ENCODE results near the gene C12orf43.

The C12orf43 gene

DNA sequence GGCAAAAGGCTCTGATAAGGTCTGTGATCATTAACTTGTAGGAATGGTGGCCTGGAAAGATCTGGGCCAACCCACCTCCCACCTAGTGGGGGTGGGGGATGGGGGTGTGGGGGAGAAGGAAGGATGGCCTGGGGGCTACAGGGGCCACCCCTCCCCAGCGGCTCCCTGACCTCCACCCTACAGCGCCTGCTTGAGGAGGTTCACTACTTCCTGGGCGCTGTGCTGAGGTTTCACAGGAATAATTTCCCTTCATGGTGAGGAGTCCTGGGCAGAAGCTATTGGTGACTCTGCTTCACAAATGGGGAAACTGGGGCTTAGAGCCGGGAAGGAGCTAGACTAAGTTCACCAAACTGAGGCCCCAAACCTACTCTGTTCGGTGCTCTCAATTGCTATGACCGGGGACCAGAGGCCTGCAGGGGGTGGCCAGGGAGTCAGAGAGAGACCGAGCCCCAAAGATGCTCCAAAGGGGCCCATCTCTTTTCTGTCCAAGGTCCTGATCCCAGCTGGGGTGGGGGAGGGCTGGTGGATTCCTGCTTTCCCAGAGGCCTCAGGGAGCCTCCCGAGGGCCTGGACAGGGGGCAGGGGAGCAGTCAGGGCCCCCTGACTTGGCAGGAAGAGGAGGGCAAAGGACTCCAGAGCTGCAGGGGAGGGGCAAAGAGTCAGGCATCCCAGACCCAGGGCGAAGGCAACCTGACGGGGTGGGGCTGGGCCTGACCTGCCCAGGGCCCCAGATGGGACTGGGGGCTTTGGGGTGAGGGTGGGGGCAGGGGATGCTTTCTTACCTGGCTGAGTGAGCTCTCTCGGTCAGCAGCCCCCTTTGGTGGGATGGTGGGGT lies 36.2 kb downstream of the C12orf43 start:
- DNase-seq (ENCODE audit: low read depth in 1 of 2, low spot score in 1 of 2) = no peak

GRCh38 chr12:120979220-120979861 lies 36.9 kb downstream of the C12orf43 start:
- Histone ChIP-seq H3K4me3 (replicated peaks; ENCODE audit: insufficient read depth, low read length) (no peak overlapping the region), H3K27me3 (ENCODE audit: insufficient read depth, poor library complexity, severe bottlenecking) (no peaks in the 10 kb centered on the region), H3K27ac (replicated peaks) (no peak overlapping the region)
- no peak for DNase-seq (ENCODE audit: low read depth in 1 of 2, low spot score in 1 of 2)
- no peak for TF ChIP-seq SPI1 (IDR thresholded peaks at IDR 0.05; ENCODE audit: borderline replicate concordance, low read depth)
- TF ChIP-seq, protein P1, sequence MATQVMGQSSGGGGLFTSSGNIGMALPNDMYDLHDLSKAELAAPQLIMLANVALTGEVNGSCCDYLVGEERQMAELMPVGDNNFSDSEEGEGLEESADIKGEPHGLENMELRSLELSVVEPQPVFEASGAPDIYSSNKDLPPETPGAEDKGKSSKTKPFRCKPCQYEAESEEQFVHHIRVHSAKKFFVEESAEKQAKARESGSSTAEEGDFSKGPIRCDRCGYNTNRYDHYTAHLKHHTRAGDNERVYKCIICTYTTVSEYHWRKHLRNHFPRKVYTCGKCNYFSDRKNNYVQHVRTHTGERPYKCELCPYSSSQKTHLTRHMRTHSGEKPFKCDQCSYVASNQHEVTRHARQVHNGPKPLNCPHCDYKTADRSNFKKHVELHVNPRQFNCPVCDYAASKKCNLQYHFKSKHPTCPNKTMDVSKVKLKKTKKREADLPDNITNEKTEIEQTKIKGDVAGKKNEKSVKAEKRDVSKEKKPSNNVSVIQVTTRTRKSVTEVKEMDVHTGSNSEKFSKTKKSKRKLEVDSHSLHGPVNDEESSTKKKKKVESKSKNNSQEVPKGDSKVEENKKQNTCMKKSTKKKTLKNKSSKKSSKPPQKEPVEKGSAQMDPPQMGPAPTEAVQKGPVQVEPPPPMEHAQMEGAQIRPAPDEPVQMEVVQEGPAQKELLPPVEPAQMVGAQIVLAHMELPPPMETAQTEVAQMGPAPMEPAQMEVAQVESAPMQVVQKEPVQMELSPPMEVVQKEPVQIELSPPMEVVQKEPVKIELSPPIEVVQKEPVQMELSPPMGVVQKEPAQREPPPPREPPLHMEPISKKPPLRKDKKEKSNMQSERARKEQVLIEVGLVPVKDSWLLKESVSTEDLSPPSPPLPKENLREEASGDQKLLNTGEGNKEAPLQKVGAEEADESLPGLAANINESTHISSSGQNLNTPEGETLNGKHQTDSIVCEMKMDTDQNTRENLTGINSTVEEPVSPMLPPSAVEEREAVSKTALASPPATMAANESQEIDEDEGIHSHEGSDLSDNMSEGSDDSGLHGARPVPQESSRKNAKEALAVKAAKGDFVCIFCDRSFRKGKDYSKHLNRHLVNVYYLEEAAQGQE (IDR thresholded peaks at IDR 0.05; ENCODE audit: insufficient replicate concordance, low read depth) = no peak
- no peak for TF ChIP-seq POLR2AphosphoS5 (IDR thresholded peaks at IDR 0.05; ENCODE audit: low read depth)

More for the DNA sequence above, 36.2 kb downstream of the C12orf43 start:
- Histone ChIP-seq H3K27ac (replicated peaks) (no peak overlapping the region), H3K4me3 (replicated peaks; ENCODE audit: insufficient read depth, low read length) (no peak overlapping the region), H3K27me3 (ENCODE audit: insufficient read depth, poor library complexity, severe bottlenecking) (no peaks in the 10 kb centered on the region)
- TF ChIP-seq CTCF (IDR thresholded peaks at IDR 0.05; ENCODE audit: insufficient read depth, low read length) = no peak
- TF ChIP-seq, protein P1 (IDR thresholded peaks at IDR 0.05; ENCODE audit: insufficient replicate concordance, low read depth) = peak; percentile 84

GRCh38 chr12:120978296-120979219 lies 37.7 kb downstream of the C12orf43 start, which contains the start of gene HNF1A:
Gene HNF1A, plus strand, starts transcription at chr12:120978543. Its CDS starts 226 bp downstream, at chr12:120978769.
- no peaks in the 10 kb centered on the region for H3K27me3 ChIP-seq (ENCODE audit: insufficient read depth, poor library complexity, severe bottlenecking)
- DNase-seq (ENCODE audit: low read depth in 1 of 2, low spot score in 1 of 2) = no peak
- no peak within 1 kb of the TSS for H3K4me3 ChIP-seq (replicated peaks; ENCODE audit: insufficient read depth, low read length)
- no peak within 1 kb of the TSS for H3K27ac ChIP-seq (replicated peaks)
- no peak for TF ChIP-seq SPI1 (IDR thresholded peaks at IDR 0.05; ENCODE audit: borderline replicate concordance, low read depth)
- TF ChIP-seq POLR2AphosphoS5 (IDR thresholded peaks at IDR 0.05; ENCODE audit: low read depth) = no peak
- TF ChIP-seq CTCF (IDR thresholded peaks at IDR 0.05; ENCODE audit: insufficient read depth, low read length) = no peak
- TF ChIP-seq, protein P1 (IDR thresholded peaks at IDR 0.05; ENCODE audit: insufficient replicate concordance, low read depth) = no peak
- no peak for TF ChIP-seq GABPA (IDR thresholded peaks at IDR 0.05; ENCODE audit: low read depth)

Data from HL-60 (cell line).